ENCODE data around the gene WDR70.
"Not testable (repeated sequence)": the region's sequence is repeated elsewhere in the genome, so short reads cannot be mapped to it uniquely, and the experiment has no call there.

The WDR70 gene

DNA sequence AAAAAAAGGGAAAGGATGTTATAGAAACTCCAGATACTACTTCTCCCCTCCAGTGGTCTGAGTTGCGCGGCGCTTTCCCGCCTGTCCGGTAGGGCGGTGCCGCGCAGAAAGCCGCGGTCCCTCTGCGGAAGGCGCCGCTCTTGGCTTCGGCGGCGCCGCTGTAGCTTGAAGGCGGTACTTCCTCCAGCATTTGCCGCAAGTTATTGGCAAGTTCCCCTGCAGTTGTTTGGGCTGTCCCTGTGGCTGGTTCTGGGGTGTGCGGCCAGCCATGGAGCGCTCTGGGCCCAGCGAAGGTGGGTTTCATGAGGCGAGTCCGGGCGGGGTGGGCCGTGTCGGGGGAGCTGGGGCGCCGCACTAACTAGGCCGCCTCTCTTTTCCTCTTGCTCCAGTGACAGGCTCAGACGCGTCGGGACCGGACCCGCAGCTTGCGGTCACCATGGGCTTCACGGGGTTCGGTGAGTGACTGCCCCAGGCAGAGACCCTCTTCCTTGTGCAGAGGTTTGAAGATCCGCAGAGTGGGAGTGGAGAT, at the start of gene WDR70:
Gene WDR70, plus strand, starts transcription at position 219 of the 529 bp plus-strand sequence. Its CDS starts 50 bp downstream, at position 269.
- not testable (repeated sequence) for H3K36me3 ChIP-seq (ENCODE audit: insufficient read depth); H3K79me2 ChIP-seq (ENCODE audit: insufficient read depth, low read depth); H4K20me1 ChIP-seq (ENCODE audit: insufficient read depth); H3K27ac ChIP-seq; H3K27me3 ChIP-seq (ENCODE audit: insufficient read depth, low read depth); H3K4me1 ChIP-seq (ENCODE audit: low read depth, poor library complexity, severe bottlenecking); H3K4me3 ChIP-seq (IDR thresholded peaks at IDR 0.05; ENCODE audit: insufficient read depth, low read depth, low read length)
- H2AFZ ChIP-seq (ENCODE audit: low read depth), result peak within 1 kb of the TSS; percentile 82
- peak within 1 kb of the TSS; percentile 46; the same call in 1 of the 2 replicates for H3K9ac ChIP-seq
- H3K4me2 ChIP-seq, result peak within 1 kb of the TSS; percentile 80

DNA sequence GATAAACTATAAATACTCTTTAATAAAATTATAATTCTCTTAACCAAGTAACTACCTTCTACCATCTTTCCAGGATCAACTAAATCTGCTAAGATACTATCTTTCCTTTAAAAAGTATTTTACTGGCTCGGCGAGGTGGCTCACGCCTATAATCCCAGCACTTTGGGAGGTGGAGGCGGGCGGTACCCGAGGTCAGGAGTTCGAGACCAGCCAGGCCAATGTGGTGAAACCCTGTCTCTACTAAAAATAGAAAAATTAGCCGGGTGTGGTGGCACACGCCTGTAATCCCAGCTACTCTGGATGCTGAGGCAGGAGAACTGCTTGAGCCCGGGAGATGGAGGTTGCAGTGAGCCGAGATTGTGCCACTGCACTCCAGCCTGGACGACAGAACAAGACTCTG, 44.4 kb upstream of the WDR70 start:
- not testable (repeated sequence) for H3K27me3 ChIP-seq (ENCODE audit: insufficient read depth, low read depth); H3K4me1 ChIP-seq (ENCODE audit: low read depth, poor library complexity, severe bottlenecking); H3K27ac ChIP-seq; H3K9ac ChIP-seq; H3K36me3 ChIP-seq (ENCODE audit: insufficient read depth); H2AFZ ChIP-seq (ENCODE audit: low read depth); H4K20me1 ChIP-seq (ENCODE audit: insufficient read depth); H3K4me2 ChIP-seq; H3K4me3 ChIP-seq (IDR thresholded peaks at IDR 0.05; ENCODE audit: insufficient read depth, low read depth, low read length); H3K79me2 ChIP-seq (ENCODE audit: insufficient read depth, low read depth)

DNA sequence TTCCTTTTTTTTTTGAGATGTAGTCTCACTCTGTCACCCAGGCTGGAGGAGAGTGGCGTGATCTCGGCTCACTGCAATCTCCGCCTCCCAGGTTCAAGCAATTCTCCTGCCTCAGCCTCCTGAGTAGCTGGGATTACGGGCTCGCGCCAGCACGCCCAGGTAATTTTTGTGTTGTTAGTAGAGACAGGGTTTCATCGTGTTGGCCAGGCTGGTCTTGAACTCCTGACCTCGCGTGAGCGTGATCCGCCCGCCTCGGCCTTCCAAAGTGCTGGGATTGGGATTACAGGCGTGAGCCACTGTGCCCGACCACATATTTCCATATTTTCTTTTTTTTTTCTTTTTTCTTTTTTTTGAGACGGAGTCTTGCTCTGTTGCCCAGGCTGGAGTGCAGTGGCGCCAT, 36.4 kb upstream of the WDR70 start:
- H3K27ac ChIP-seq; H3K79me2 ChIP-seq (ENCODE audit: insufficient read depth, low read depth); H3K27me3 ChIP-seq (ENCODE audit: insufficient read depth, low read depth); H3K4me2 ChIP-seq; H2AFZ ChIP-seq (ENCODE audit: low read depth); H3K4me1 ChIP-seq (ENCODE audit: low read depth, poor library complexity, severe bottlenecking); H3K36me3 ChIP-seq (ENCODE audit: insufficient read depth); H3K4me3 ChIP-seq (IDR thresholded peaks at IDR 0.05; ENCODE audit: insufficient read depth, low read depth, low read length); H3K9ac ChIP-seq; H4K20me1 ChIP-seq (ENCODE audit: insufficient read depth): not testable (repeated sequence)

- Histone ChIP-seq H3K4me1 (ENCODE audit: low read depth, poor library complexity, severe bottlenecking) (no peaks in the 10 kb centered on the region), H4K20me1 (ENCODE audit: insufficient read depth) (no peaks in the 10 kb centered on the region), H2AFZ (ENCODE audit: low read depth) (no peak overlapping the region), H3K4me3 (IDR thresholded peaks at IDR 0.05; ENCODE audit: insufficient read depth, low read depth, low read length) (no peak overlapping the region), H3K27ac (no peak overlapping the region), H3K27me3 (ENCODE audit: insufficient read depth, low read depth) (no peaks in the 10 kb centered on the region), H3K36me3 (ENCODE audit: insufficient read depth) (no peaks in the 10 kb centered on the region; the same call in 1 of the 2 replicates), H3K79me2 (ENCODE audit: insufficient read depth, low read depth) (no peaks in the 10 kb centered on the region), H3K9ac (no peak overlapping the region), H3K4me2 (no peak overlapping the region)
- no peak for TF ChIP-seq CTCF (conservative IDR thresholded peaks at IDR 0.05; ENCODE audit: low read depth, low read length)
These were observed 24.0 kb upstream of the WDR70 start for GRCh38 chr5:37355161-37355560.

- H3K79me2 ChIP-seq (ENCODE audit: insufficient read depth, low read depth), result peaks cover 49% of the 10 kb centered on the region
- peak overlapping the region; percentile 79 for H2AFZ ChIP-seq (ENCODE audit: low read depth)
- peaks cover 12% of the 10 kb centered on the region for H3K4me1 ChIP-seq (ENCODE audit: low read depth, poor library complexity, severe bottlenecking)
- H3K4me2 ChIP-seq, result peak overlapping the region; percentile 90
- peak overlapping the region; percentile 74 for H3K27ac ChIP-seq
- no peak for TF ChIP-seq CTCF (conservative IDR thresholded peaks at IDR 0.05; ENCODE audit: low read depth, low read length)
- H3K9ac ChIP-seq, result peak overlapping the region; percentile 93
- H3K4me3 ChIP-seq (IDR thresholded peaks at IDR 0.05; ENCODE audit: insufficient read depth, low read depth, low read length), result peak overlapping the region; percentile 65
- H4K20me1 ChIP-seq (ENCODE audit: insufficient read depth), result no peaks in the 10 kb centered on the region
- H3K36me3 ChIP-seq (ENCODE audit: insufficient read depth), result no peaks in the 10 kb centered on the region
- no peaks in the 10 kb centered on the region for H3K27me3 ChIP-seq (ENCODE audit: insufficient read depth, low read depth)
These were observed 8.6 kb upstream of the WDR70 start for GRCh38 chr5:37370550-37370863.

GRCh38 chr5:37370864-37371726, 8.0 kb upstream of the WDR70 start, which contains the start of gene NUP155:
TSS of gene NUP155 (minus strand) at chr5:37371106. CDS start at chr5:37370977, 129 bp downstream.
- no peak for TF ChIP-seq CTCF (conservative IDR thresholded peaks at IDR 0.05; ENCODE audit: low read depth, low read length)
- no peaks in the 10 kb centered on the region for H3K36me3 ChIP-seq (ENCODE audit: insufficient read depth)
- no peaks in the 10 kb centered on the region for H3K27me3 ChIP-seq (ENCODE audit: insufficient read depth, low read depth)
- H3K9ac ChIP-seq, result peak within 1 kb of the TSS; percentile 93
- peak within 1 kb of the TSS; percentile 65 for H3K4me3 ChIP-seq (IDR thresholded peaks at IDR 0.05; ENCODE audit: insufficient read depth, low read depth, low read length)
- peaks cover 45% of the 10 kb centered on the region for H3K79me2 ChIP-seq (ENCODE audit: insufficient read depth, low read depth)
- peak within 1 kb of the TSS; percentile 90 for H3K4me2 ChIP-seq
- peaks cover 12% of the 10 kb centered on the region for H3K4me1 ChIP-seq (ENCODE audit: low read depth, poor library complexity, severe bottlenecking)
- H3K27ac ChIP-seq, result peak within 1 kb of the TSS; percentile 74
- peak within 1 kb of the TSS; percentile 79 for H2AFZ ChIP-seq (ENCODE audit: low read depth)
- no peaks in the 10 kb centered on the region for H4K20me1 ChIP-seq (ENCODE audit: insufficient read depth)

All from KMS-11 (cell line).